Right cardiac atrium (tissue), 5 donors: ENCODE results near the gene ZBED2. TPM values are rescaled to one million over a fixed set of nuclear protein-coding genes. Genes with fewer than 3 reads are reported as not detected.
"Not testable (repeated sequence)": the region's sequence is repeated elsewhere in the genome, so short reads cannot be mapped to it uniquely, and the experiment has no call there.

Source experiments
- ATAC-seq, 2 donors: fragments of 200-7000 bp; cut with Tn5 transposase; one replicate each; pipeline versions ENCODE4 v1.8.0 to v1.9.1; 2020; ENCODE audit warnings: moderate library complexity in 2 of 2, mild to moderate bottlenecking in 1 of 2
- DNase-seq, 3 donors: peaks; one replicate each; pipeline ENCODE4 v3.0.0-alpha.2; 2020
- H3K27ac ChIP-seq: one replicate; pipeline ENCODE4 v1.5.1; 2013; ENCODE audit warnings: mild to moderate bottlenecking, low read length, control low read depth, moderate library complexity
- H3K27me3 ChIP-seq: one replicate; pipeline ENCODE4 v1.6.1; 2013; ENCODE audit not compliant: control insufficient read depth, insufficient read depth
- H3K4me1 ChIP-seq: one replicate; pipeline ENCODE4 v1.6.1; 2013; ENCODE audit warnings: low read length; ENCODE audit not compliant: control insufficient read depth, insufficient read depth
- H3K4me3 ChIP-seq: one replicate; pipeline ENCODE4 v1.5.1; 2013; ENCODE audit warnings: low read length, control low read depth
- H3K9me3 ChIP-seq: one replicate; pipeline ENCODE4 v1.6.1; 2013; ENCODE audit warnings: low read length; ENCODE audit not compliant: control insufficient read depth
- WGBS: extraction: QIAGEN DNeasy Blood & Tissue Kit; methylation state at CpG from one replicate; pipeline ENCODE4 v1.1.7; 2013; 5-methylcytosine and 5-hydroxymethylcytosine counted together
- intact Hi-C, 4 donors: fragments of 100-400 bp; cut with DNase I; formaldehyde crosslinking; loops; one replicate each; pipeline versions ENCODE4 v1.11.0 to v1.14.0; 2022 to 2023
- long read RNA-seq, 4 donors: library from polyadenylated mRNA; unstranded; transcript quantifications; one replicate each; pipeline ENCODE4 v2.0.0, GENCODE V29; 2020 to 2021
- polyA plus RNA-seq: library from polyadenylated mRNA; stranded (reverse); fragments of 200-250 nt; gene quantifications from one replicate; pipeline ENCODE4 v1.2.3, GENCODE V29; 2013
- total RNA-seq, 4 donors: library from RNA; stranded (reverse); fragmentation: NEBNext Ultra II Directional; extraction: Animal tissue kit (Norgen Biotek cat#: 25700); gene quantifications; one replicate each; pipeline ENCODE4 v1.2.1, GENCODE V29; 2021
- donor health status: healthy with polysubstance abuse.
- donor health status: DM: no; HTN: yes; CAD: no.
- donor health status: DM: no; HTN: no; CAD: no.
- donor health status: DM: no; HTN: yes; CAD: no; lungs with severe emphysema.
- donor health status: DM: yes; HTN: yes; CAD: no.

ZBED2 gene, protein sequence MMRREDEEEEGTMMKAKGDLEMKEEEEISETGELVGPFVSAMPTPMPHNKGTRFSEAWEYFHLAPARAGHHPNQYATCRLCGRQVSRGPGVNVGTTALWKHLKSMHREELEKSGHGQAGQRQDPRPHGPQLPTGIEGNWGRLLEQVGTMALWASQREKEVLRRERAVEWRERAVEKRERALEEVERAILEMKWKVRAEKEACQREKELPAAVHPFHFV
- total RNA-seq, result not detected
- not detected for polyA plus RNA-seq
- long read RNA-seq, donor 1, result 0 reads
- long read RNA-seq, donor 2, result 0 reads
- long read RNA-seq, donor 3, result 0 reads
- long read RNA-seq, donor 4, result 0 reads

DNA sequence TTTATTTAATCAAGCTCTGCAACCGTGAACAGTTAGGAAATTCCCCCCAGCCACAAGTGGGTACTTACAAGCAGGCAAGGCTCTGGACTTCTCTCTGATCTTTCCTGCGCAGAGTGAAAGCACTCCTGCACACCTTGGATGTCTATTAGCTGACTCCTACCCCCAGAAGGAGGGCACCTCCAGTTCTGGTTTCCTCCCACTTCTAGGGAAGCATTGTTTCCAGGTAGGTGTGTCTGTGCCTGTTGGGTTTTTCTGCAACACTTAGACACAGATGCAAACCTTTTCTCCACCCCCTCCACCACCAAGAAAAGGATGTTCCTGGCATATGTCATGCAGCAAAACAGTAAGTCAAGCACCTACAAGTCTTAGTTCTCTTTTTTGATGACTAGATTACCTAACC is at the start of gene ZBED2:
Gene ZBED2 (minus strand): TSS at position 115 of the 400 bp plus-strand sequence. CDS start 1,145 bp downstream, outside the sequence.
- 83% methylated on average over 2 of the region's 2 CpGs for WGBS
- Histone ChIP-seq H3K27me3 (no peaks in the 10 kb centered on the region), H3K27ac (no peak within 1 kb of the TSS), H3K9me3 (no peaks in the 10 kb centered on the region), H3K4me3 (no peak within 1 kb of the TSS), H3K4me1 (no peaks in the 10 kb centered on the region)
- ATAC-seq, result no peak
- intact Hi-C loops, result no loop called here
- DNase-seq, result no peak

DNA sequence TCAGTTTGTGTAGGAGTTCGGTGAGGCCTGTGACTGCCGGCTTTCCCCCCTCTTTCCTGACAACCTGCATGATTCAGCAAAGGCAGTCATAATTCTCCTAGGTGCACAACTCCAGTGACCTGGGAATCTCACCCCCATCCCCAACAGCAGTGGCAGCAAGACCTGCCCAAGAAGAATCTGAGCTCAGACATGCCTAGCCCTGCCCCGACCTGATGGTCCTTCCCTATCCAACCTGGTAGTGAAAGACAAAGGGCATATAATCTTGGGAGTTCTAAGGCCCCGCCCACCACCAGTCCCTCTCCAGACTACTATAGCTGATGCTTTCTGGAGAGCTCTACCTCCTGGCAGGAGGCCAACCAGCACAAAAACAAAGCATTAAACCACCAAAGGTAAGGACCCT is 44.2 kb upstream of the ZBED2 start:
- H3K4me3 ChIP-seq, result no peak overlapping the region
- intact Hi-C loops, result no loop called here
- H3K27ac ChIP-seq, result no peak overlapping the region
- H3K4me1 ChIP-seq, result no peaks in the 10 kb centered on the region
- no peak for ATAC-seq
- no peaks in the 10 kb centered on the region for H3K27me3 ChIP-seq
- DNase-seq, result peak in 1 of 3 donors; percentile 7
- 87% methylated on average over 4 of the region's 4 CpGs for WGBS
- no peaks in the 10 kb centered on the region for H3K9me3 ChIP-seq

DNA sequence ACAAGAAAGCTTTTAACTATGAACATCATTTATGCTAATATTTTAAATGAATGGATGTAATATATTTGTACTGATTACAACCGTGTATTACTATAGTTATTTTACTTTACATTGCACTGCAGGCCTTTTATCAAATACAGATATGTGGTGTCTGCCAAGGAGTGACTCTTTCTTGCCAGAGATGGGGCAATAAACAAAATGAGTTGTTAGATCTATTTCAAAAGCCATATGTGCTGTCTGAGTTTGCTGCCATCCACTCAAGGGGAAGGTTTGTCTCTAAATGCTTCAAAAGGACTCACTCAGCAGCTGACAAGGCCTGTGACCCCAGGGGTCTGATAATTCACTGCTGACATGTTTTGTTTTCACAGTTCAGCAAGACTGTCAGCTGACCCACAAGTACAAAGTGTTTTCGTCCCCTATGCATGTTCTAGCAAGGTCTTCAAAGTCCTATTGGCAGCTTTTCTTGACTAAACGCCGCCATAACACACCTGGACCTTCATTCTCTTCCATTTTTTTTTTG is 41.3 kb upstream of the ZBED2 start:
- Histone ChIP-seq H3K9me3 (no peaks in the 10 kb centered on the region), H3K4me1 (no peaks in the 10 kb centered on the region), H3K27ac (no peak overlapping the region), H3K27me3 (no peaks in the 10 kb centered on the region), H3K4me3 (no peak overlapping the region)
- ATAC-seq (no peak), DNase-seq (no peak)
- 40% methylated on average over 4 of the region's 4 CpGs for WGBS
- intact Hi-C loops, result no loop called here

DNA sequence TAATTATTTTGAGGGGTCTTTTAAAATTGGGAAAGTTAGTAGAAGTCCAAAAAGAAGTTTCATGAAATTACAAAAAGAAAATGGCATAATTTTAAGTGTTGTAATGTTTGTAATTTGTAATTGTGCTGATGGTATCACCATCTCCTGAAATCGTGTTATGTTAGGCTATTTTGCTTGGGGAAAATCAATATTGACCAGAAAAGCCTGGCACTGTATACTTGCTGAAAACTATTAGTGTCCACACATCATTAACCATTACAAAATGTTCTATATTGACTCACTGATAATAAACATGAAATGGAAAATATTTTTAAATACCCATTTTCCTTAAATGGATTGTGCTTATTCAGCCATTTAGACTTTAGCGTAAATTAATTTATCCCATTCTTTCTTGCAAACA is 40.3 kb upstream of the ZBED2 start:
- Histone ChIP-seq H3K27ac (no peak overlapping the region), H3K4me3 (no peak overlapping the region), H3K27me3 (no peaks in the 10 kb centered on the region), H3K9me3 (no peaks in the 10 kb centered on the region), H3K4me1 (no peaks in the 10 kb centered on the region)
- WGBS, result 82% methylated on average over 2 of the region's 2 CpGs
- DNase-seq, result no peak
- ATAC-seq, result no peak
- intact Hi-C loops, result no loop called here

DNA sequence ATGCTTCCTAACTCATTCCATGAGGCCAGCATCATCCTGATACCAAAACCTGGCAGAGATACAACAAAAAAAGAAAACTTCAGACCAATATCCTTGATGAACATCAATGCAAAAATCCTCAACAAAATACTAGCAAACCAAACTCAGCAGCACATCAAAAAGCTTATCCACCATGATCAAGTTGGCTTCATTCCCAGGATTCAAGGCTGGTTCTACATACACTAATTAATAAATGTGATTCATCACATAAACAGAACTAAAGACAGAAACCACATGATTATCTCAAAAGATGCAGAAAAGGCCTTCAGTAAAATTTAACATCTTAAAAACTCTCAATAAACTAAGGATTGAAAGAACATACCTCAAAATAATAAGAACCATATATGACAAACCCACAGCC is 35.5 kb upstream of the ZBED2 start:
- H3K4me3 ChIP-seq, H3K27ac ChIP-seq, H3K27me3 ChIP-seq, DNase-seq, intact Hi-C loops, ATAC-seq, H3K4me1 ChIP-seq, H3K9me3 ChIP-seq: not testable (repeated sequence)

DNA sequence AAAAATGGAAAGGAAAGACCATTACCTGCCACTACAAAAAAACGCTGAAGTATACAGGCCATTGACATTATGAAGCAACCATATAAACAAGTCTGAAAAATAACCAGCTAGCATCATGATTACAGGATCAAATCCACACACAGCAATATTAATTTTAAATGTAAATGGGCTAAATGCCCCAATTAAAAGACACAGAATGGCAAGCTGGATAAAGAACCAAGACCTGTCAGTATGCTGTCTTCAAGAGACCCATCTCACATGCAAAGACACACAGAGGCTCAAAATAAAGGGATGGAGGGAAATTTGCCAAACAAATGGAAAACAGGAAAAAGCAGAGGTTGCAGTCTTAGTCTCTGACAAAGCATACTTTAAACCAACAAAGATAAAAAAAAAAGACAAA is 33.9 kb upstream of the ZBED2 start:
- H3K27ac ChIP-seq, H3K9me3 ChIP-seq, intact Hi-C loops, H3K4me1 ChIP-seq, H3K4me3 ChIP-seq, H3K27me3 ChIP-seq, ATAC-seq, DNase-seq: not testable (repeated sequence)
- 98% methylated on average over 1 of the region's 1 CpG for WGBS

DNA sequence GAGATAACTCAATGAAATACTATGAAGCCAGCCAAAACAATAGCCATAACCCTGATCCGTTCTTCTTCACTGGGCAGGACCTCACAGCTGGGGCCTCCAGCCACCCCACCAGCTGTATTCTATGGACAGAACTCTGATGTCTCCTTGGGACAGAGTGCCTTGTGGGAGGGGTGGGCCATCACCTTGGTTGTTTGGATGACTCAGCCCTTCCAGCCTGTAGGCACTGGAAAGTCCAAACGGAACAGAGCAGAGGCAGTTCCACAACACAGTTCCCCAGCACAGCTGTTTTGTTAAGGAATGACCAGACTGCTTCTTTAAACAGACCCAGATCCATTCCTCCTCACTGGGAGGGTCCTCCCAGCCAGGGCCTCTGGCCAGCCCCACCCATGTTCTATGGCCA is 31.9 kb upstream of the ZBED2 start:
- ATAC-seq, result no peak
- Histone ChIP-seq H3K9me3 (no peaks in the 10 kb centered on the region), H3K27ac (no peak overlapping the region), H3K4me1 (no peaks in the 10 kb centered on the region), H3K27me3 (no peaks in the 10 kb centered on the region), H3K4me3 (no peak overlapping the region)
- WGBS, result 79% methylated on average over 2 of the region's 2 CpGs
- DNase-seq, result no peak
- intact Hi-C loops, result no loop called here

DNA sequence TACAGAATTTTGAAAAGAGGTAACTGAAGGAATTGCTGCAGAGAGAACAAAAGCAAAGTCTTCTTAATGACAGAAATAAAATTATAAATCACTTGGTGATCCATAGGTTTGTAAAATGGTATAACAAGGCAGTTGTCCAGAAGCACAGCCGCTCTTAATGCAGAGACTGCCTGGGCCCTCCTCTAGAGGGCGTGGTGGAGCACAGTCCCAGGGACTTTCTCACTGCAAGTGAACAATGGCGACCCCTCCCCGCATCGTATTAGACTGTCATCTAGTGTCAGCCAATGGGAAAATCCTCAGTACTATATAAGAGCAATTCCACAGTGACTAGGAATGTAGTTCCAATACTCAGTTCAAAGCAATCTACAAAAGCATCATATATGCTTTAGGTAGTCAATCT is 26.4 kb upstream of the ZBED2 start:
- intact Hi-C loops, result no loop called here
- no peaks in the 10 kb centered on the region for H3K4me1 ChIP-seq
- no peak for ATAC-seq
- no peak overlapping the region for H3K4me3 ChIP-seq
- H3K27me3 ChIP-seq, result no peaks in the 10 kb centered on the region
- WGBS, result 38% methylated on average over 5 of the region's 5 CpGs
- H3K9me3 ChIP-seq, result no peaks in the 10 kb centered on the region
- H3K27ac ChIP-seq, result no peak overlapping the region
- DNase-seq, result peak in 1 of 3 donors; percentile 32

DNA sequence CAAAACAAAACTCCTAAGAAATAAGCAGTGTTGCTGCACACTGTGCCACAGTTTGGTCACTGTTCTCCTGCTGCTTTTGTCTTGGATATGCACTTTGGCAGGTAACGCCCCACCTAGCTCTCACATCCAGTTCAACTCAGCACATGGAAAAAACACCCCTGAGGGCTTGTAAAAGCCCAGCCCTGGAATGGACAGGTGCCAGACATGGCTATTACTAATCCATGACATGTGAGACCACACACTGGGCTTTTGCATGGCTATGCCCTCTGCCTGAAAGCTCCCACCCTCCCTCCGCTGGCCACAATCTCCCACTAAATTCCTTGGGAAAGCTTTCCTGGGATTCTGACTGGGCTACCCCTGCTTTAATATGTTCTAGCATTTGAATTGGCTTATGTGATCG is 24.7 kb upstream of the ZBED2 start:
- H3K4me3 ChIP-seq, result no peak overlapping the region
- WGBS, result 75% methylated on average over 3 of the region's 3 CpGs
- no peaks in the 10 kb centered on the region for H3K9me3 ChIP-seq
- no peak for ATAC-seq
- DNase-seq, result no peak
- no peaks in the 10 kb centered on the region for H3K4me1 ChIP-seq
- no peaks in the 10 kb centered on the region for H3K27me3 ChIP-seq
- H3K27ac ChIP-seq, result no peak overlapping the region
- intact Hi-C loops, result no loop called here

DNA sequence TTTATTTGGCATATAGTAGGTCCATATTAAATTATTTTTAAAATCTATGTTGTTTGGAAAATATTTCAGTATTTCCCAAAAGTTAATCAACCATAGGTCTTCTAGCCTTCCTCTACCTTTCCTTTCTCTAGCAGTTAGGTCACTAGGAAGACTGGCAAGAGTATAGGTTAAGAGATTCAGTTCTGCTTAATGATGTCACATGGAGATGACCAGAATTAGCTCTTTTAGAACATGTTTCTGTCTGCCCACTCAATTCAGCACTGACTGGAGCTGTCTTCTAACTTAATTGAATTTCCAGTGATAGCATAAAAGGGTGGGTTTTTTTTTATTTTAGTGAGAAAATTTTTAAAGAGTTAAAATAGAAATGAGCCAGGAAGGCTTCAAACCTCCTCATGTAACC is 23.8 kb upstream of the ZBED2 start:
- no peaks in the 10 kb centered on the region for H3K27me3 ChIP-seq
- intact Hi-C loops, result no loop called here
- ATAC-seq (no peak), DNase-seq (no peak)
- H3K27ac ChIP-seq, result no peak overlapping the region
- H3K4me1 ChIP-seq, result no peaks in the 10 kb centered on the region
- H3K4me3 ChIP-seq, result no peak overlapping the region
- no peaks in the 10 kb centered on the region for H3K9me3 ChIP-seq

DNA sequence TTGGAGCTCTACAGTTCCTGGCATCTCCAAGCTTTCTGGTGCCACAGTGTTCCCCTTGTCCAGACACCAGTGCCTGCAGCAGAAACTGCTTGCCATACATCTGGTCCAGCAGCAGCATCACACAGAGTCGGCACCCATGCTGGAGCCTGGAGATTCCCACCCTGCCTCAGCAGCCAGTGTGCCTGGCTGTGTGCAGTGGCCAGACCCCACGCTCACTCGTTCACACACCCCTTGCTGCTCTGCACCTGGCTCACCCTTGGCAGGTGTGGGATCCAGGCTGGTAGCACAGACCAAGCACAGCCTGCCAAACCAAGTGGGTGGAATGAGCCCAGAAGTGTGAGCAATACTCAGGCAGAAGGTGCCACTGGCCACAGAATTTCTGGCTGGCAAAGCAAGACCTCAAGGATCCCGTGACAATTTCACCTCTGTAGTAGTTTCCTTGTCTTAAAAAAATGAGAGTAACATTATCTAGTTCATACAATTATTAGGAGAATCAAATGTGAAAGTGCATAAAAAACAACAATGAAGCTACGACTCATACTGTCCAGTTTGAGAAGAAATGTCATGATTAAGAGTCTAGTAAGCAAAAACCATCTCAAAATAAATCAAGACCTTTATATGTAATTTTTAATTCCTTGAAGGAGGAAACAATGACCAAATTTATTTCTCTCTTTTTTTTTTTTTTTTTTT is 22.9 kb upstream of the ZBED2 start:
- Histone ChIP-seq H3K27me3 (no peaks in the 10 kb centered on the region), H3K27ac (no peak overlapping the region), H3K4me1 (no peaks in the 10 kb centered on the region), H3K4me3 (no peak overlapping the region), H3K9me3 (no peaks in the 10 kb centered on the region)
- DNase-seq (no peak), ATAC-seq (peak in 1 of 2 donors; percentile 11)
- intact Hi-C loops, result no loop called here
- 92% methylated on average over 5 of the region's 5 CpGs for WGBS
